Panc1 (cell line): ENCODE measurements around the gene GJC2.

Source experiments
- CTCF ChIP-seq: fragments of 450-650 bp; IDR thresholded peaks from 2 replicates; pipeline ENCODE4 v1.5.1; 2017; ENCODE audit warnings: mild to moderate bottlenecking
- POLR2AphosphoS5 ChIP-seq: IDR thresholded peaks from 2 replicates; pipeline ENCODE4 v1.6.1; 2012; ENCODE audit warnings: mild to moderate bottlenecking, low read depth, low read length, moderate library complexity

GRCh38 chr1:228194436-228194835 is 44.7 kb downstream of the GJC2 start:
- TF ChIP-seq POLR2AphosphoS5 (no peak), CTCF (no peak)
